Epidermal melanocyte (primary cell): Measurements from ENCODE around the gene NADSYN1.

Experiments used
- DNase-seq: peaks from one replicate; pipeline ENCODE4 v3.0.0; 2011; ENCODE audit warnings: low spot score; ENCODE audit not compliant: insufficient read length

The NADSYN1 gene

DNA sequence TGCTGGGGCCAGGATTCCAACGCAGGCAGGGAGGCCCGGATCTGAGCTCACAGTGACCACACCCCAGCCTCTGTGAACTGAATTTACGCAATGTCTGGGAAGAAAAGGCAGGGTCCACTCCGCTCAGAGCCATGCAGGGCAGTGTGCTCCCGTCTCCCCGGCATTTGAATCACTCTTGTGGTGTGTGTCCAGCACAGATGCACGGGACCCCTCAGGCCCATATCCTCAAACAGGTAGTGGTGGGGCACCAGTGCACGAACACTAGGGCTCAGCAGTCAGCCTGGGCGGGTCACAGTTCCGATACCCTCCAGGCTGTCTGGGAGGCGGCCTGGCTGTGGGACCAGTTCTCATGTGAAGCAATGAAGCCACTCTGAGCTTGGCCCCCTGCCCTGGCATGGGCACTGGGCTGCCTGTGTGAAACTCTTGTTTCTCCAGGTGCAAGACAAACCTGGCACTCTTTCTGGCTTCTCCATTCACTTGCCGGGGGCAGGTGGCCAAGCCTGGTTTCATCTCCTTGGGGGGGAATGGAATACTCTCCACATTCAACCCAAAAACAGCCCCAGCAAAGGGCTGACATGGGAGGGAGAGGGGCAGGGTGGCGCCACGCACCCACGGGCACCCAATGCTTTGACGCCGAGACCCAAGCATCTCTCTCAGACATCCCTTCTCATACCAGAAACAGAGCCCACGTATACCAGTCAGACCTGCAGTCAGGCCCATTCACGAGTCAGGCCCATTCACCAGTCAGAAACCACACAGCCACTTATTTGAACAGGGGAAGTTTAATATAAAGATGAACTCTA is 19.2 kb upstream of the NADSYN1 start:
- DNase-seq: no peak

DNA sequence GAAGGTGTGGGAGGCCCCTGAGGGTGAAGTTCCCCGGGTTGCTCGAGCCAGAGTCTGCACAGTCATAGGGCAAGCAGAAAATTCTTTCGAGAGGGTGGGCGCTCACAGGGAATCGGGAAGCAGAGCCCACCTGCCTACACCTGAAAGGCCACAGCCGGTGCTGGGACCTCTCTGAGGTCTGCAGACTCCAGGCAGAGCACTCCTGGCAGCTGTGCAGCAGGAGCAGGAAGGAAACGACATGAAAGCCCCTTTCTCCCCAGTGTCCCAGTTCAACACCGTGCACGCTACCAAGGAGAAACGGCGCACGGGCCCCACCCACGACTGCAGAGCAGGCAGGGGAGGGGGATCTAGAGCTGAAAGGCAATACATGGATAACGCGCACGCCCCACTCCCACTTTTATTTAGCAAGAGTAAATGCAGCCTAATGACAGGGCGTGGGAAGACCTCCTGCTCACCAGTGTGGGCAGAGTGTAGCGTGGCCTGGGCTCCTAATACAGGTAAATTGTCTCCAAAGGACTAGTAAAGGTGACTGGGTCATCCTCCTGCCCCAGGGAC is 18.4 kb upstream of the NADSYN1 start:
- no peak for DNase-seq

DNA sequence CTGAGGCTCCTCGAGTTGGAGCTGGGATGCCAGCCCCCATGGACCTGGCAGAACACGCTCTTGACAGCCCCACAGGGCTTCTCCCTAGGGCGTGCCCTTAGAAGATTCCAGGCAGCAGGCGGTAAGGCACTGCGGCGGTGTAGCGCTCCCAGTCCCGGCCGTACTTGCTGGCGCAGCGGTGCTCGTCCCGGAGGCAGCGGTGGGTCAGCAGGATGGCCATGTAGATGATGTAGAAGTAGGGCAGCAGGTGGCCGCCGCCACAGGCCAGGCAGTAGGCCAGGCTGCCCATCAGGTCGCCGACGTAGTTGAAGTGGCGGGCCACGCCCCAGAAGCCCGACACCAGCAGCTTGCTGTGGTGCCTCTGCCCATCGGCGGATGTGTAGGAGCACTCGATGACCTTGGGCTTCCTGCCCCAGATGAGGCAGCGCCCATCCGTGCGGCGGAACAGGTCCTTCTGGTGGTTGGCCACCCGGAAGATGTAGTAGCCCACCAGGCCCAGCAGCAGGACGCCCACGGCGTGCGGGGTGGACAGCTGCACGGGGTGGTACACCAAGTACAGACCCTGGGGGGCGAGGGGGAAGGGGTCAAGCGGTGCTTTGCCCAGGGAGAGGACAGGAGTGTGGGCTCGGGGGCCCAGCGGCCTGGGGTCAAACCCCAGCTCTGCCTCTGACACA is 17.6 kb upstream of the NADSYN1 start:
- no peak for DNase-seq

DNA sequence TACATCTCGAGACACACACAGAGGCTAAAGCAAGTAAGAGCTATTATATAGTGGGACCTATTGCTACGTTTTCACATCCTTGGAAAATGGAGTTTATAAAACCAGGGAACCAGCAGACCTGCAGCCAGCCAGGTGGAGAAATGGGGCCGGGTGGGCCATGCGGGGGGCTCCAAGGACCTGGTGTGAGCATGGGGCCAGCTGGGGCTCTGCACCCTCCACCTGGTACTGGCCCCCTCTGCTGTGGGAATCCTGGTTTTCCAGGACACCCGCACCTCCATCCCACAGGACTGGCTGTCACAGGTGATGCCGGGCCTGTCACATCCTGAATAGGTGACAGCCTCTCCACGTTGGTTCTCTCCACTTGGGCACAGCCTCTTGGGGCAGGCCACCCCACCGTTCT is 16.1 kb upstream of the NADSYN1 start:
- no peak for DNase-seq

DNA sequence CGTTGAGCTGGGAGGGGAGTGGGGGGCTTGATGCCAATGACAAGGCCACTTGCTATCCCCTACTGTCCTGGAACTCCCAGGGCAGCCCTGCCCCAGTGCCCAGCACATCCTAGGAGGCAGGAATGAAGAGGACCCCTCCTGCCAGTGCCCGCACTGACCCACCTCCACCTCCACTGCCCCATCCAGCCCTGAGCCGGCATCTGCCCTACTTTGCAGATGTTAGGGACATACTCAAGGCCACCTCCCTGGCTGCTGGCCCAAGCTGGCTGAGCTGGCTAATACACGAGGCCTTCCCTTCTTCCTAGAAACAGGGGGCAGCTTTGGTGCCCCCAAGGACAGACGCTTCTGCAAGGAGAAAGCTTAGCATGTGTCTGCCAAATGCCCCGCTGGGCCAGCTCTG is 15.6 kb upstream of the NADSYN1 start:
- no peak for DNase-seq

DNA sequence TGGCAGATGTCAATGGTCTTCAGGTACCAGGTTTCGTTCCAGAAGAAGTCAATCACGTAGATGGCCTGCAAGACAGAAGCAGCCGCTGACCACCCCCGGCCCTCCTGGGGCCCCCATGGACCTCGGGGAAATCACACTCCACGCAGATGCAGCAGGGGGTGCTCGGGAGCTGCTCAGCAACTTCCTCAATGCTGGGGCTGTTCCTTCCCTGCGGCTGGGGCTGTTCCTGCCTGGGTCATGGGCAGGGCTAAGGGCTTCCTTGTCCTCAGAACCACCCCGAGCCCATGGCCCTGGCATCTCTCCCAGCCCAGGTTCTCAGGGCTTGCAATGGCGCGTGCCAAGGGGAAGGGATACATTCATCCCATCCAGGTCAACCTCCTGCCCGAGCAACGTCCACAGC is 15.1 kb upstream of the NADSYN1 start:
- DNase-seq: no peak

DNA sequence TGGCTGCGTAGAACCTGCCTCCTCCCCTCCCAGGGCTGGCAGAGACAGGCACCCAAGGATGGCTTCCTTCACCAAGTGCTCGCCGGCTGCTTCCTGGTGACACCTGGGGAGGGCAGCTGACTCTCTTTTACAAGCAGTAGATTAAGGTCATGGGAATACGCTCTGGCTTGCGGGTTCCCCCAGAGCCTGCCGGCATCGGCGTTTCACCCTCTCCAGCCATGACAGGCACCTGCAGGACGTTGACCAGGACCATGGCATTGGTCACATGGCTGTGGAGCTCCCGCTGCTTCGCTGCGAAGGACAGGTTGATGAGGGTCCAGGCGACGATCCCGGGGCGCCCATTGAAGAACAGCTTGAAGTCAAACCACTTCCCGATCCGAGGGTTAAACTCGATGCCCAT is 14.4 kb upstream of the NADSYN1 start:
- DNase-seq: no peak

DNA sequence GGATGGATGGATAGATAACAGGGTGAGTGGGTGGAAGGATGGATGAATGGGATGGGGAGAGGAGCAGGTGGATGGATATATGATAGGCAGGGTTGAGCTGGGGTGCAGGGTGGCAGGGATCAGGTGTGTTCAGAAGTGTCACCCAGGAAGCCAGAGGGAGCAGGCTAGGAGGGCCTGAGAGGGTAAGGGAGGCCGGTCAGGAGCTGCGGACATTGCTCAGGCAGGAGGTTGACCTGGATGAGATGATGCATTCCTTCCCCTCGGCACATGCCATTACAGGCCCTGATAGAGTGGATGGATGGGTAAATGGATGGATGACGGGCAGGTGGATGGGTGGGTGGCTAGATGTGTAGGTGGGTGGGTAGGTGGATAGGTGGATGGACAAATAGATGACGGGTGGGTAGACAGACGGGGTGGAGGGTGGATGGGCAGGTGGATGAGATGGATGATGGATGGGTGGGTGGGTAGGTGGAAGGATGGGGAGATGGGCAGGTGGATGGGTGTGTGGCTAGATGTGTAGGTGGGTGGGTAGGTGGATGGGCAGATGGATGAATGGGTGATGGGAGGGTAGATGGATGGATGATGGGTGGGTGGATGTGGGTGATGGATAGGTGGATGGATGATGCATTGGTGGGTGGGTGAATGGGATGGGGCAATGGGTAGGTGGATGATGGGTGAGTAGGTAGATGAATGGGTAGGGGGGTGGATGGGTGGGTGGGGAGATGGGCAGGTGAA is 12.8 kb upstream of the NADSYN1 start:
- DNase-seq: no peak

DNA sequence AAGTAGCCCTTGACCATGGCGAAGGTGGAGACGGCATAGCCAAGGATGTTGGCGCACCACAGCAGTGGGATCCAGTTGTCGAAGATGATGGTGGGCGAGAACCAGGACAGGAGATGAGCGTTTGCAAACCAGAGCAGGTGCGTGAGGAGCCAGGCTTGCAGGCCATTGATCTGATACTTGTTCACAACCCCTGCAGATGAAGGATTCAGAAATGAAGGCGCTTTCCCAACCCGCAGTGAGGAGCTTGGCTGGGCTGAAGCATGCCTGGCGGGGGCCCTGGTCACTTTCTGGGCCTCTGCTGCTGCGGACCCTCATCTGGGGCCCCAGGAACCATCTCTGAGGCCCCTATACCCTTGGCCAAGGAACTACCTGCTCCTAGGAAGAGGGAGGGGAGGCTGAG is 11.8 kb upstream of the NADSYN1 start:
- no peak for DNase-seq

DNA sequence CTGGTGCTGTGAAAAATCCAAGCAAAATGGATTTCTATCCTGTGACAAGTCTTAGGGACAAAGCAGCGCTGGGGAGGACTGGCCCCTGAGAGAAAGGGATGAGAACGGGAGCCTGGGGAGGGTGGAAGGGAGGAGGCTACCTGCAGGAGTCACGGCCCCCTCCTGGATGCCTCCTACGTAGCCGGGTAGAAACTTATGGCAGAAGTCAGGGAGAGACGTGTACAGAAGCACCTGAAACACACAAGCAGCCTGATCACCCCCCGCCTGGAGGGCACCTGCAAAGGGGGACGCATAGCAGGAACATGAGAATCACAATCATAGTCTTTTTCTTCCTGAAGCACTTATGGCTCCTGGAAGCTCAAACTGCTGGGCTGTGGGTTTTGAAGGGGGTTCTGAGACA is 10.9 kb upstream of the NADSYN1 start:
- no peak for DNase-seq

DNA sequence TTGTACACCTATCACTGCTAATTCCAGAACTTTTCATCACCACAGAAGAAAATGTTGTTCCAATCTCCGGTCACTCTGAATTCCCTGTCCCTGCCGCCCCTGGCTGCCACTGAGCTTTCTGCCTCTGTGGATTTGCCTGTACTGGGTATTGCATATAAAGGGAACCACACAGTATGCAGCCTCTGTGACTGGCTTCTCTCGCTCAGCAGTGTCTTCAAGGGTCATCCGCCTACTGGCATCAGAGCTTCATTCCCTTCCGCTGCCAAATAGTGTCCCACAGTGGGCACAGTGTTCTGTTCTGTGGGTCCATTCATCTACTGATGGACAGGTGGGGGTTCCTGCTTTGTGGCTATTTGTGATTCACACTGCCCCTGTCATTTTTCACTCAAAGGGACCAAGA is 10.1 kb upstream of the NADSYN1 start:
- no peak for DNase-seq

DNA sequence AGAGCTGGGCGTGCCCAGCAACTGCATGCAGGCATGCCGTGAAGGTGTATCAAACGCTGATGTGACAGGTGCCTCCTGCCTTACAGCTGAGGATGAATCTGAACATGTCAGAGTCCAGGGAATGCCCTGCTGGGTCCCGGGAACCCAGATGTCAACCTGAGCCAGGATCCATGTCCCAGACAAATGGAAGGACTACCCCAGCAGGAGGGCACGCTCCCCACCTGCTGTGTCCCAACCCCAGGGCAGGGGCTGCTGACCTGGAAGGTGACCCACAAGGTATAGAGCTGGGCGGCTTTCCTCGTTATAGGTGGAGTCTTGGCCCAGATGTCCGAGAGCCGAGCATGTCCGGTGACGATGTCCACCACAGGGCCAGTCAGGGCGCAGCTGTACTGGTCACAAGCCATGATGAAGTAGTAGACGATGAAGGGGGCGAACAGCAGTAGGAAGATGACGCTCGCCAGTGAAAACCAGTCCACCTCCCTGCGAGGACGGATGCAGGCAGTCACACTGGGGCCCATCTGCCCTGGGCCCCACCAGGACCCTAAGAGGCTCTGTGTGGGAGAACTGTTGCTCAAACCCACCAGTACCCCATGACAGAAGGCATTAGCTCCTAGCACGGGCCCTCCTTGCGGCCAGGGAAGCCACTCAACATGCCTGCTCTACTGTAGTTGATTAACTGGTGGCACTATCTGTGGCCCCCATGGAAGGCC is 9.1 kb upstream of the NADSYN1 start:
- DNase-seq: no peak

DNA sequence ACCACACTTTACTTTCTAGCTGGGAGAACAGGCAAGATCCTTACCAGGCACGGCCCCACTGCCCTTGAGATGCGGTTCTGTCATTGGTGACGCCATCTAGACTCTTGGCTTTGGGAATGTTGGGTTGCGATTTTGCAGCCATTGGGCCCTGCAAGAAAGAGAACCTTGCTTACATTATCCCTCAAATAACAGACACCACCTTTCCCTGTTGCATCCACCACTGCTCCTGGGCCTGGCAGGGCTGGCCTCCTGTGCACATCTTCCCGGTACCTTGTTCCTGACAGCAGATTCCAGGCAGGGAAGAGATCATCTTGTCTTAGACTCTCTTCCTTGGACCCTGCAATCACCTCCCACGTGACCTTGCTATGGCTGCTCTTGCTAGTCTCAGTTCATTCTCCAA is 8.2 kb upstream of the NADSYN1 start:
- no peak for DNase-seq

DNA sequence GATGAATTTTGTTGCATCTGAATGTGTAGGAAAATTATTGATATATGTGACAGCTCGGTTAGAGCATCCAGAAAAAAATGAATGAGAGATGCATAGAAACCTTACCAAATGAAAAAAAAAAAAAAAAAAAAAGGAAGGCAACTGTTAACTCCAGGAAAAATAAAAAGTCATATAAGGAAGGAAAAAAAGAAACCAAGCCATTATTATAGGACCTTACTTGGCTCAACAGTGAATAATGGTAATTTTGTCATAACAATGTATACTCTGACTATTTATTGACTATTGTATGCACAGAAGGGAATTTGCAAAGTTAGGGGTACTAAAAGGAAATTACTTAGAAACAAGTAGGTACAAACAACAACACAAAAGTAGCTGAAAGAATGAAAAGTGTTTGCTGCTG is 6.9 kb upstream of the NADSYN1 start:
- DNase-seq: no peak

DNA sequence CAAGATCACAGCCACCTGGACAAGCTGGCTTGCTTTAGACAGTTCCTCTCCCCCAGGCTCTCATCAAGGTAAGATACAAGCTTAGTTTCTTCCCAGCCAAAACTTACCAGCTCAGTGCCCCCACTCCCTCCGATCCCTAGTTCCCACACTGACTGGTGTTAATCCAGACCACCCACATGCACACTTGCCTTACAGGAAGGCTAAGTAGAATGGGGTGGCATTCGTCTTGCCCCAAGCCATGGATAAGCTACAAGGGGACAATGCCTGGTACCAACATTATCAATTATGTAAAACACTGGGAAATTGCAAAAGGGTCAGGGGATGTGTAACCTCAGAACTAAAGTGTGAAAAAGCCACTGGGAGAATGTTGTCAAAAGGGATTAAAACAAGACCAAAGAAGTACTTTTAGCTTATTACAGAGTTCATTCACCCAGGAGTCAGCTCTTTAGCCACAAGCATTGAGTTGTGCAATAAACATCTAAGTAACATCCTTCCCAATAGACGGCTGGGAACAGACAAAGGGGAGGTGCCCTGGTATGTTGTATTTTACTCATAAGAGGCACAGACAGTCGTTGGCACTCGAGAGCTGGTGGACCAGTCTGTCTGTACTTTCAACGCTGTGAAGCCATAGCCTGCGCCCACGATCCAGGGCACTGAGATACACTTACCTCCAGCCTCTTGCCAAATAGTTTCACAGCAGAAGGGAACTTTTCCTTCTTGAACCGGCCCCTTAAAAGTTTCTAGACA is 5.9 kb upstream of the NADSYN1 start:
- DNase-seq: peak; percentile 23

DNA sequence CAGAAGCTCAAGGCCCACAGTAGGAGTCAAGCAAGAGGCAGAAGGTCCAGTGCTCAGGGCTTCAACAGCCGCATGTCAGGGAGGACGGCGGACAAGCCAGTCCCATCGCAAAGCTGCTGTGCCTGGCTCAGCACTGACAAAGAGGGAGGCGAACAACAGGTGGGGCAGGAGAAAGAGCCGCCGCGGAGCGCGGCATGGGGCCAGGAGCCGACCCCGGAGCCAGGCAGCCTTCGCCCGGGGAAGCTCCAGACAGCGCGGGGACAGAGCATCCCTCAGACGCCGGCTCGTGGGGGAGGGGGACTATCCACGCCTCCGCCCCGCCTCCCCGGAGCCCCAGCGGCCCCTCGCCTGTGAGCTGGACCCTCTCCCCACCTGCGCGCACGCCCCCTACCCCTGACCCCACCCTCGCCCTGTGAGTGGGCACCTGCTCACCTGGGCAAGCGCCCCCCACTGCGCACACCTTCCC is 5.2 kb upstream of the NADSYN1 start:
- DNase-seq: no peak

DNA sequence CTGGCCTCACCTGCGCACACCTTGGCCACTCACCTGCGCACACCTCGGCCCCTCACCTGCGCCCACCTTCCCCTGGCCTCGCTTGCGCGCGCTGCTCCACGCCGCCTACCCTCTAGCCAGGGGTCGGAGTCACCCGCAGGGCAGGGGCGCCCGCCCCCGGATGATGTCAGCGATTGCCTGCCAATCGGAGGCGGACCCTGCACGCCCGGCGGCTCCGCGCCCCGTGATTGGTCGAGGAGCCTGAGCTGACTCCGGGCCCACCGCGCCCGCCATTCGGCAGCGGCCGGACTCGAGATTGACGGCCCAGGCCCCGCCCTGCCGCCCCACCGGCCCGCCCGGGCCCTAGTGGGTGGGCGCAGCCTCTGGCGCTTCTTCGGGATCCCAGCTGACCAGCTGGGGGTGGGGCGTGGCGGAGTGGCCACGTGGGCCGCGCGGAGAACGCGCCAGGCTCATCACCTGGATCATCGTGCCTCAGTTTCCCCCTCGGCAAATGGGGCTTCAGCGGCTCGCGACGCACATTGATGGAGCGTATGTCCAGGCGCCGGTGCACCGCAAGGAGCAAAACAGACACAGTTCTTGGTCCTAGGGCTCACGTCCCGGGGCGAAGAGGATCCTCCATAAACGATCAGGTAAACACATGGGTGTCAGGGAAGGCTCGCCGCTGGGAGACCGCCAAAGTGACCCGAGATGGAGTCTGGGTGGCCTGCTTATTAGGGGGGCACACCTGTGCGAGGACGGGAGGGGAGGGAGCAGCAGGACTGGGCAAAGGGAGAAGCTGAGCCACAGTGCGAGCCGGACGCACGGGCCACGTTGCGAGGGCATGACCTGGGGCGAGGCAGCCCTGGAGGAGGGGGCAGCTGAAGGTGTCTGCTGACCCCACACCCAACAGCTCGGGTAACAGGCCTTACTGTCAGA is 4.5 kb upstream of the NADSYN1 start, which contains the start of gene DHCR7:
DHCR7 (minus strand) TSS at position 137 of the 915 bp plus-strand sequence. CDS start 3,441 bp downstream, outside the sequence.
- peak; percentile 96 for DNase-seq

DNA sequence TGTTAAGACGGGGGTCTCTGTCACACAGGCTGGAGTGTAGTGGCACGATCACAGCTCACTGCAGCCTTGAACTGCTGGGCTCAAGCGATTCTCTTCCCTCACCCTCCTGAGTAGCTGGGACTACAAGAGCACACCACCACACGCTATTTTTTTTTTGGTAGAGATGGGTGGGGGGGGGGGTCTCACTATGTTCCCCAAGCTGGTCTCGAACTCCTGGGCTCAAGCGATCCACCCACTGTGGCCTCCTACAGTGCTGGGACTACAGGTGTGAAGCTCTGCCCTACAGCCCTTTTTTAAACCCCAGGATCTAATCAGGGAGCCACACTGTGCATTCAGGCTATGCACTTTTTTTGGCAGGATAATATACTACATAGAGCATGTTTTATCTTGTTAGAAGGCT is 3.4 kb upstream of the NADSYN1 start:
- no peak for DNase-seq

DNA sequence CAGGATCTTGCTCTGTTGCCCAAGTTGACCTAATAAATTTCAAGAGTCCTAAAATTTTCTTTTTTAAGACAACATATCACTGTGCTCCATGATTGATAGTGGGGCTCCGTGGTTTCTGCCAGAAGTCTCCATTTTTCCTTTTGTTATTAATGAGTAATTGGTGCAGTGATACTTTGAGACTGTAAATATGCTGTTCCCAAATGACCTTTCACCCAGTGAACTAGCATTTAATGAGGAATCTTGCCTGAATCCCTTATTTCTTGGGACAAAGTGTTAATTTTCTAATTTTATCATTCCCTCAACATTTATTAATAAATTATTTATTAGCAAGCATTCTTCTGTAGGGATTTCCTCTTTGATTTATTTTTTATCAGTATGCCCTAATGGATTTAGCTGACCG is 2.5 kb upstream of the NADSYN1 start:
- no peak for DNase-seq
